Mesenteric fat pad (tissue), 1 donor: ENCODE measurements around the gene SALL2. TPM values are rescaled to one million over a fixed set of nuclear protein-coding genes. Genes with fewer than 3 reads are reported as not detected.

Experiments
- DNase-seq: peaks from one replicate; pipeline ENCODE4 v3.0.0-alpha.2; 2020; ENCODE audit warnings: low spot score
- total RNA-seq: library from RNA; stranded (reverse); fragmentation: NEBNext Ultra II Directional; extraction: Animal tissue kit (Norgen Biotek cat#: 25700); gene quantifications from one replicate; pipeline ENCODE4 v1.2.1, GENCODE V29; 2021
- donor health status: DM: yes; HTN: yes; CAD: no.

Gene SALL2
- total RNA-seq, 1 donor from 2014 or later: 2.6 TPM

DNA sequence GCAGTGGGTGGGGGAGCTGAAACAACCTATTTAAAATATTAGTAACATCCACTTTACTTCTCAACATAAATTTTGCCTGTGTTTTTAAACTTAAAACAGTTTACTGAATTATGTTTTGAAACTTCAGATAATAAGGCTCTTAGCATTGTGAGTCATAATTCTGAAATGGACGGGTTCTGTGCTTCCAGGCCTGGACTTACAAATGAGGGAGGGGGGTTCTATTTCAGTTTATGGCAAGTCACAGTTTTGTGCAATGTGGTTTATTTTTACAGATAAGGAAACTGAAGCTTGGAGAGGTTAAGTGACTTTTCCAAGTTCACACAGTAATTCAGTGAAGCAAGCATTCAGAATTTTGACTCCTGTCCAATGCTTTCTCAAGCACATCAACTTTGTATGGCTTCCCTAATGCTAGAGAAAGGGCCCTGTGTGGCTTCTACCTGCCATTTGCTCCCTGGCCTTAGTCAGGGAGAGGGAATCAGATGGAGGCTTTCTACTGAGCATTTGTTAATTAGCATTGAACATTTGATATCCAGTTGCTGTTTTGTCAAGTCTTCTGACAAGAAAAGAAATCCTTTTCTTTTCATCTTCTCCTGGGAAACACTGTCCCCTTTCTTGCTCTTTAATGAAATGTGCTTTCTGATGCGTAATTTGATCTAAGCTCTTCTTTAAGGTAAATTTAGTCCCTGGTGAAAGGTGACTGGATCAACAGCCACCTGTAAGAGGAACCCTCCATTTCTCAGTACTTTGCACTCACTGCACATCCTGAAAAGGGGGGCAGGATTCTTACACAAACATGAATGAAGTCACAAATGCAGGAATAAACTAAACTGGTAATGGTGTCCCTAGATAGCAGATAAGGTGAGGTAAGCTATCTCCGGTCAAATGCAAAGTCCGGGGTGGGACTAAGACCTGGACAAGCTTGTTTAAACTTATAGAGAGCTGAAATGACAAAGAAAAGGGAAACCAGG lies 2.5 kb upstream of the SALL2 start:
- DNase-seq: no peak

DNA sequence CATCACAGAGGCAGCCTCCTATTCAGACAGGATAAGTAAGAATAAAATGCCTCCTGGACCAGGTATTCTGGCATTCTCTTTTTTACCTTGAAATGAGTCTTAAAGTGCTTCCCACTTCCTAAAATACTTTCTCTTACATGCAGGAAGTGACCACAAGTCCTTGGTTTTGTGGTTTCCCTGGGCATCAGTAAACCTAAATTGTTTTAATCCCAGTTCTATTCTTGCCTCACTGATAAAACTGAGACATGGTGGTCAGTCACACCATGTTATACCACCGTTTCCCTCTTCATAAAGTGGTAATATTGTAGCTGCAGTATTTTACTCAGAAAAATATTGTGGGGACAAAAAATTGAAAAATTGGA lies 1.2 kb upstream of the SALL2 start:
- DNase-seq: no peak

DNA sequence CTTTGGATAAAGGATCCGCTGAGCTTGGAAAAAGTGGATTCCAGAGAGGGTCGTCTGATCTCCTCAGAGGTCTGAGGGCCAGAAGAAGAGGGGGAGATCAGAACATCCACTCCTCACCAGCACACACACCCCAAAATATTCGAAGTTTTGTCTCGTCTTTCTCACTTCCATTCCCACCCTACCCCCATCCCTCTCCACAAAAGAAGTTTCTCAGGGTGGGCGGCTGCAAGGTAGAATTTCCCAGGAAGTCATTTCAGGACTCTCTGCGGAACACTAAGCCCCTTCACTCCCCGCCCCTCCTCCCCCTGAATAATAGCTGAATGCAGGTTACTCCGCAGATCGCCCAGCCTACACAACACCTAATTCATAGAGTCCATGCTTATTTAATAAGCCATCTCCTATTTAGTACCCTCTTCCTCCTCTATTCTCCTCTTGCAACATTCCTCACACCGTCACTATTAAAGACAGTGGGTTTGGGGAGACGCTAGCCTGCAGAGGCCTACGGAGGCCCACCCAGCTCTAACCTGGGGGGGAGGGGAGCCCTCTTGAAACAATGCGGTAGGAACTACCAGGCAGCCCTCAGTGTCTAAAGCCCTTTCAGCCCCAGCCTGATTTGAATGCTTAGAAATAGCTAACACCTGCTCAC lies 649 bp upstream of the SALL2 start:
- no peak for DNase-seq

DNA sequence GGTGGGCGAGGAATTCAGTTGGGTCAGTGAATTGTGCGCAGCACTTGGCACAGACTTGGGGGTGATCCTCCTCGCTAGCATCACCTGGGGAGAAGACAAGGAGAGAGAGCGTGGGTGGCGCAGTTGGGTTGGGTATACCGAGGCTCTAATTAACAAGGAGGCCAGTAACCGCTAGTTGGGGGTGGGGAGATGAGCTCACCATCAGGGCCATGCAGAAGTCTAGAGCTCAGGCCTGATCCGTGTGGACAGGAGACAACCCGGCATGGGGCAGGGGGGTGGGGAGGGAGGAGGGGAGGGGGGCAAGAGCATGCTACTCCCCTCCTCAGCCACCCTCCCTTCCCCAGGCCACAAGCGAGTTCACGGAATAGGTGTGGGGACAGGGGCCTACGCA lies 580 bp downstream of the SALL2 start:
- DNase-seq: no peak

DNA sequence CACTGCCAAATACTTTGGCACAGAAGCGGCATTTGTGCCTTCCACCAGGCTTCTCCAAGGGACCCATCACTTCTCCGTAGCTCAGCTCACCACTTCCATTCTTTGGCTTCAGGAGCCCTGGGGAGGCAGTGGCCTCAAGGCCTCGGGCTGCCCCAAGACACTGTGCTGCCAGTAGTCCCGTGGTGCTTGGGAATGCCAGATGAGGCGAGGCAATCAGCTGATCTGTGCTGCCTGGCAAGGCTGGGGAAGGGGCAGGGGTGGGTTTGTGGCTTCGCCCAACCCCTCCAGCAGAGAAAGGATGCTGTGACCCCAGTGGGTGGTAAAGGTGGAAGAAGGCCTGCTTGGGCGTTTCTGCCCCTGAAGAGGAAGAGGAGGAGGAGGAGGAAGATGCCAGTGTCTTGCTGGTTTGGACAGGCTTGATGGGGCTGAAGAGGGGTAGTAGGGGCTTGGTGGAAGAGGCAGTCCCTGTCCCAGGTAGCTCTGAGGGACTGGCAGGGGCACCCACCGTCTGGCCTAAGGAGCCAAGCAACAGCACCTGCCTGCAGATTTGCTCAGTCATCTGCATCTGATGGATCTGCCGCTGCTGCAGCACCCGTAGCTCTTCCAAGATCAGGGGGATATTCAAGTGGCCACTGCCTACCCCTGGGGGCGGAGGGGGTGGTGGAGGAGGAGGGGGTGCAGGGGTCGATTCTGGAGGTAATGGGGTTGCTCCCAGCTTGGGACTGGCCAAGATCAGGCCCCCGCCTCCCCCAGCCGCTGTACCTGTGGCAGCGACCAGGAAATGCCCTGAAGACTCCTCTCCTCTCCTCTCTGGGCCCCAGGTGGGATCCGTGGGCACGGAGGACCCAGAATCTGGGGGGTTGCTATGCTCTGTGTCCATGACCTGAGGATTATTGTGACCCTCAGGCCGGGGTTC lies 1.3 kb downstream of the SALL2 start:
- no peak for DNase-seq

DNA sequence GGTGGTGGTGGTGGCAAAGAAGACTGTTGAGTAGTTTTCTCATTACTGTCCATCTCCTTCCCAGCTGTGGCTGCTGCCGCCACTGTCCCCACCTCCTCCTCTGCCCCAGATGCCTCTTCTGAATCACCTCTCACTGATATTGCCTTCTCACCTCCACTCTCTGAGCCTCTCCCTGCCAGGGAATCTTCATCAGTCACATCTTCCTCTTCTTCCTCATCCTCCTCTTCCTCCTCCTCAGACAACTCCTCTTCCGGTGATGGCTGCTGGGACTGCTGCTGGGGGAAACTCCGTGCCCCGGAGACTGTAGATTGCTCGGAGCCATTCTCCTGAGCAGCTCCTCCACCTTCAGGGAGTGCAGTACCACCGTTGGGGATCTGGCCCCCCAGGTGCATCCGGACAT lies 2.9 kb downstream of the SALL2 start:
- no peak for DNase-seq

DNA sequence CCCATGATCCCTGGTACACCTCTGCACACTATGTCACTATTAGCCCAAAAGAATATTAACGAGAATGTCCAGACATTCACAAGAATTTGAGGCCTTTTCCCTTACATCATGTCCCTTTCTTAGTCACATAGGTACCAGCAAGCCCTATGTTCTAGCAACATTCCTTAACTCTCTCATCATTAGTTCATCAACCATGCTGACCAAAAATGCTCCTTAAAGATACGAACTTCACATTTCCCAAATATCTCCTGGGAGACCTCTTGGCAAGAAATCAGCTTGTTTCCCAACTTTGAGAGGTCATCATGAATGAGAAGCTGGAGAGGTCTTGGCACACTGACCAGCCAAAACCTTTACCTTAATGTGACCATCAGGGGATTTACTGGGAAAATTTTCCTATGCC lies 4.6 kb downstream of the SALL2 start:
- DNase-seq: no peak

DNA sequence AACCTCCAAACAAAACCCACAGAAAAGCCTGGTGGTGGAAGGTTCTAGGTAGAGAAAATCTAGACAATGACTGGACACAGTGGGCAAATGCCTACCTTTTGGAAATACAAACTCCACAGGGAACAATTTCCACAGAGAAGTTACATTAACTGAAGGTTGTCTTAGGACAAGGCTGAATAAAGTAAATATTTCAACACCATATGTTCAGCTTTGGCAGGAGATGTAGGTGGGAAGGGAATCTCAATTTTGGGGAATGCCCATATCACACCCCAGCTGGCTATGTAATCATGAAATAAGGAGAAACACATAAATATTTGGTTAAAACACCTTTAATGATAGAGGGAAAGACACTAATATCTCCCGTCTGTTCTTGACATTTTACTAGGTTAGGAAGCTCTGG lies 5.4 kb downstream of the SALL2 start:
- no peak for DNase-seq

DNA sequence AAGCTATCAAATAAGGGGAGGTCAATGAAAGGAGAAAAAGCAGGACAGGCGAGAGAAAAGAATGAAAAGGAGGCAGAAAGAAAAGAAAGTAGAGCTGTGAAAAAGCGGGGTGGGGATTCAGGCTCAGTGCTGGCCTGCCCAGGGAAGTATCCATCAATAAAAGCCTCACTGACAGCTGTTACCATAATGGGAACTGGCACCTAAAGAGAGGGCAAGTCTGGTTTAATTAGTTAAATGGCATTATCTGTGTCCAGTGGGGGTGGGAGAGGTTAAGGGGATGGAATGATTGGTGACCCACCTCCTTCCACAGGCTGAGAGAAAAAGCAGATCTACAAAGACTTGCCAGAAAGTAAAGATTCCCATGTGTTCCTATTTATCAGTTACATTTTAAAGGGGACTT lies 7.4 kb downstream of the SALL2 start:
- DNase-seq: no peak

DNA sequence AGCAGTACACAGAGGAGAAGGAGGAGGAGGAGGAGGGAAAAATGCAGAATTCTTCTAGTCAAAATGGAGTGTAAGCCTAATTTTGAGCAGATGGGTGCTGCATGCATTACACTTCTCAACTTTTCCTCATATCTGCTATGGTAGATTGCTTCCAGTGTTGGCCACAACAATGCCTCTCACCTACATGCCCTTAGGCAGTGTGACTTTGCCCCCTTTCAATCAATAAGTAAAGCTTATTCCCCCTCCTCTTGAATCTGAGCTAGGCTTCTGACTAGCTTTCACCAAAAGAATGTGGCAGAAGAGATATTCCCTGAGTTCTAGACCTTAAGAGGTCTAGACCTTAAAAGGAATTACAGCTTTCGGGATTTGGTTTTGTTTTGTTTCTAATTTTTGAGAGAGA lies 11.8 kb downstream of the SALL2 start:
- no peak for DNase-seq

DNA sequence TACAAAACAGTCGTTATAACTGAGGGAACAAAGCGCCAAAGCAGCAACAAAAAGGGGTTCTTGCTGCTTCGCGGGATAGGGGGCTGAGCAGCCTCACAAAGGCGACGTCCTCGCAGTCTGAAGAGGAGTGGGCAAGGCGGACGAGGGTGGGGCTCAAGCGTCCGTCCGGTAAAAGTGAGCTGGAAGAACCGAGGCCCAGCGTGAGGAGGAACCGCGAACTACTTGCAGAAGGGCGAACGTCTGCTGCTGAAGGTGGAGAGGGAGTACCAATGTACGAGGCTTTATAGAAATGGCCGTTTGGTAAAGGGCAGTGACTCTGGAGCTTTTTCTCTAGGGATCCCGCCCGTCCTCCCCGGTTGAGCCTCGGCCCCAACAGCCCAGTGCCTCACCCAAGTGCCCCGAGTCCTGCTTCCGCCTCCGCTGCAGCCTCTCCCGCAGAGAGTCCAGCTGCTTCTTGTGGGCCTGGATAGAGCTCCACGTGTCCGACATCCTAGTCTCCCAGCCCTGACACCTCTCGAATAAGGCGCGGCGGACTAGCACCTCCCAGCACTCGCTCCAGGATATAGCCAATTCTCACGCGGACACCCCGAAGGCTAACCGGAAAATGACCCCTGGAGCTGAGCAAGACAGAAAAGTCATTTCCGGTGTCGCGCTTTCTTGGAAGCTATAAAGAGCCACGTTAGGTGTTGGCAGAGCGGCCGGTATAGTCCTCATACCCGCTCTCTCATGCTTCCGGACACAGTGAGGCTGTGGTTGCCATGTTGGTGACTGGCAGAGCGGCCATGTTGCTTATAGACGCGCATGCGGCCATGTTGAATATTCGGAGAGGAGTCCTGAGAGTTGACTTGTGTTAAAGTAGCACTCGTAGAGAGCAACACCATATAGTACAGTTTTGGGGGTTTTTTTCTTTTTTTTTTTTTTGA lies 15.2 kb downstream of the SALL2 start, which contains the start of gene METTL3:
TSS of gene METTL3 (minus strand) at position 606 of the 923 bp plus-strand sequence. CDS start at position 489, 117 bp downstream.
- peak; percentile 96 for DNase-seq

DNA sequence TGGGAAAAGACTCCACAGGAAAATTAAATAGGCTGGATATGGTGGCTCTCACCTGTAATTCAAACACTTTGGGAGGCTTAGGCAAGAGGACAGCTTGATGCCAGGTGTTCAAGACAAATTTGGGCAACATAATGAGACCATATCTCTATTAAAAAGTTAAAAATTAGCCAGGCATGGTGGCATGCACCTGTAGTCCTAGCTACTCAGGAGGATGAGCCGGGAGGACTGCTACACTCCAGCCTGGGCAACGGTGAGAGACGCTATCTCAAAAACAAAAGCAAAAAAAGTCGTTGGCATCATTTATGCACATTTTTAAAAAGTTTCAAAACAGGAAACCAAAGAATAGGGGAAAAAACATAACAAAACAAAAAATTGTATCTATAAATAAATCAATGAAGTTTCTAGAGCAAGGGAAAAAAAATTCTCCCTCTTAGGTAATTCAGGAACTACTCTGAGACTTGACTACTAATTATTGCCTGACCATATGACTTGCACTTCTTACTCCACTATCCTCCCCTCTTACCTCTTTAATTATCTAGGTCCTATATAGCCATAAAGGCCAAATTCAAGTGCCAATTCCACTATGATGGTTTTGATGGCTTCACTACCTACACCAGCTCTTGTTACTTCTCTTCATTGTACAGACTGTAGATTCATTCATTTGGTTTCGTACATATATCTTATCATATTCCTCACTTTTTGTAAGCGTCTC lies 16.6 kb downstream of the SALL2 start:
- no peak for DNase-seq

DNA sequence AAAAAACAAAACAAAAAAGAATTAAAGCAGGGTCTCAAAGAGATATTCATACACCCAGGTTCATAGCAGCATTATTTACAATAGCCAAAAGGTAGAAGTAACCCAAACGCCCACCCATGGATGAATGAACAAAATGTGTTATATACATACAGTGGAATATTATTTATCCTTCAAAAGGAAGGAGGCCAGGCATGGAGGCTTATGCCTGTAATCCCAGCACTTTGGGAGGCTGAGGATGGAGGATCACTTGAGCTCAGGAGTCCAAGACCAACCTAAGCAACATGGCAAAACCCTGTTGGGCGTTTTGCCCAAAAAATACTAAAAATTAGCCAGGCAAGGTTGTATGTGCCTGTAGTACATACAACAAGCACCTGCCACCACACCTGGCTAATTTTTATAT lies 19.6 kb downstream of the SALL2 start:
- no peak for DNase-seq

DNA sequence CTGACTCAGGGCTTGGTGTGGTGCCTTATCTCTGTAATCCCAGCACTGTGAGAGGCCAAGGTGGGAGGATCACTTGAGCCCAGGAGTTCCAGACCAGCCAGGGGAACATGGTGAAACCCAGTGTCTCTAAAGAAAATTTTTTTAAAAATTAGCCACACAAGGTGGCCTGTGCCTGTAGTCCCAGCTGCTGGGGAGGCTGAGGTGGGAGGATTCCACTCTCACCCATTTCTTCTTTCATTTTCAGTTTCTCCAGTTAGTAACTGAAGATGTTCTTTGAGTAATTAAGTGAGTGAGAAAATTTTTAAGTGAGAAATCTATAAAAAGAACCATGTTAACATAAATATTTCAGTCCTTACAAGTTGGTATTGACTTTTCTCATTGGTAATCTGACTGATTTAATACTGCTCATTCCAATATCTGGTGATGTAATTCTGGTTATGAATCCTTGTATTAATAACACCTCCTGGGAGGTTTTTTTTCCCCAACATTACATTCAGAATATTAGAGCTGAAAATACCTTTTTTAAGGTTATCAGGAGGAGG lies 21.1 kb downstream of the SALL2 start:
- DNase-seq: no peak

DNA sequence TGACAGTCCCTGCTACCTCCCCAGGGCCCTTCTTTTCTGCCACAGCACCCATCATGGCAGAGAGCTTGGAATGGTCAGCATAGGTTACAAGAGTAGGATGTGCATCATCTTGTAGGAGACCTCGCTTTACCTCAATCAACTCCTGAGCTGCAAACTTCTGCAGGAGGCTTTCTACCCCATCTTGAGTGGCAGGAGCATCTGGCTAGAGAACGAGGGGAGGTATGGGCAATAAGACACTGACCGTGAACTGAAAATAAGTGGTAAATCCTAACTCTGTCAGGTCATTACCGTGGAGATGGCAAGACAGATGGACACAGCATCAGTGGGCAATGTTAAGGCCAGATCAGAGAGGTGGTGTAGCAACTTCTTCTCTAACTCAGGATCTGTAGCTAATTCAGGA lies 22.8 kb downstream of the SALL2 start:
- DNase-seq: no peak

DNA sequence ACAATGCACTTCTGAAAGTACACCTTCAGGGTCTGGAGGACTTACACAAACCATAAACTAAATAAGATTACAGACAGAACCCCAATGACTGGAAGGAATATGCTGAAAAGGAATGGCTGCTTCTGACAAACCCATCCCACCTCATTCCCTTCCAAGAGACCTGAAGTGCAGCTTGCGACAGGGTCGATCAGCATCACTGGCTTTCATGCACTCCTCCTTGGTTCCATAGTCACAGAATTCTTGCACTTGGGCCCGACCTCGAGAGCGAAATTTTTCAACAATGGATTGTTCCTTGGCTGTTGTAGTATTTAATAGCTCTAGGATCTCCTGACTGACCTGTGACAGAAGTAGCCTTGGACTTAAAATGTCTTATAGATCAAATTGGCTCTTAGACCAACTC lies 24.6 kb downstream of the SALL2 start:
- no peak for DNase-seq

DNA sequence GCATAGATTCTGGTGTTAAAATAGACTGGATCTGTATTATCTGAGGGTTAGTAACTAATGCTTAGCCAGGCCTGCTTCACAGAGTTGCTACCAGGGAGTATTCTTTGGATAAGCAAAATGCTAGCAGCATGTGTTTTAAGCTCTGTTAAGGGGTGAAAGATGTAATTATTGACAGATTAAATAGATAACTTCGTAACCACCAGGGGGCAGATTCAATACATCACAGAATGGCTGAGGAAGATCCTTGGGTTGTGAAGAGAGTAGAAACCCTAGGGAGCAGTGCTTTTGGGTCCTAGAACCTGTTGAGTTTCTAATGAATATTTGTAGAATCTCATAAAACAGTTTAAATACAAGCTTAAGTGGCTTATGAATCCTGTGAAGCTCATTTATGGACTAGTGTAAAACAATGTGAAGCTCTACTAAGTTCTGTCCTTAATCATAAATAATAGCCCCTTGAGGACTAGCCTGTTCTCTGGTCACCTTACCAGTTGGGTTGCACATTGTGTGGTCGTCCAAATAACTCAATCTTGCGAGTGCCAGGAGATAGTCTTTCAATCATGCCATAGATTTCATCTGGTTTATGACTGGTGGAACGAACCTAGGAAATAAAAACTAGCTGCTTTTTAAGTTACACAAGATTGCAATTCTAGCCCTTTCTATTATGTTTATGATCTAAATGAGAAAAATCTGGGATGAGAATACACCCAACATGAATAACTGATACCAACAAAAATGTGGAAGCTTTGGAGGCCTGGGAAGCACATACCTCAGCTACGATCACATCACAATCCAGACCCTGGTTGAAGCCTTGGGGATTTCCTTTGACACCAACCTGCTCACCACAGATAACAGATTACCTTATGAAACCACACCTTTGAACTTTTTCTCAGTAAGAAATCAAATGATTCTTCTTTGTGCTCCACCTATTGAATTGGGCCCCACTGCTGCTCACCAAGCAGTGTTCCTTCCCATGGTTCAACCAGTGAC lies 27.3 kb downstream of the SALL2 start:
- no peak for DNase-seq

DNA sequence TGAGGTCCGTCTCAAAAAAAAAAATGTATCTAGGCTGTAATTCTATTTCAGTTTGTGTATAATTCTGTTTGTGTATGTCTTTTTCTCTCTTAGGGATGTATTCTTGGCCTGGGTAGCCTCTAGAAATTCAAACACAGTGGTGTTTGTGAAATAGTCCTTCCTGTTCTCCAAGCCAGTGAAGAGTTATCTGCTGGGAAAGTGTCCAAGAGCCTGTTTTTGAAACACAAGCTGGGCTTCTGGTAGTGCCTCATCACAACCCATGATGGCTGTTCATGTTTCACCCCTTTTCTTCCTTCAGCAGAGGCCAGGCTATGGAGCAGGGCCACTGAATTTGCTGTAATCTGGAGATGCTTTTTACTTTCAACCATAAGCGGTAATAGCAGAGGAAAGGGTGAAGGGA lies 29.7 kb downstream of the SALL2 start:
- no peak for DNase-seq
